HG03571 (cell line): ENCODE data around the gene CACNG1.

Experiments used
- ATAC-seq: cut with Tn5 transposase; IDR thresholded peaks from one replicate; pipeline ENCODE4 v1.9.1; 2021; ENCODE audit not compliant: unreplicated experiment

CACNG1 gene

GRCh38 chr17:67050471-67051154 is 6.3 kb downstream of the CACNG1 start:
- no peak for ATAC-seq

- ATAC-seq: no peak
Observed at GRCh38 chr17:67051155-67051538, 6.8 kb downstream of the CACNG1 start.

- ATAC-seq: no peak
Observed at GRCh38 chr17:67051837-67052236, 7.5 kb downstream of the CACNG1 start.

GRCh38 chr17:67052720-67053437 is 8.5 kb downstream of the CACNG1 start:
- no peak for ATAC-seq

GRCh38 chr17:67053438-67054000 is 9.2 kb downstream of the CACNG1 start:
- no peak for ATAC-seq

- no peak for ATAC-seq
Observed at GRCh38 chr17:67054011-67054591, 9.7 kb downstream of the CACNG1 start.

- no peak for ATAC-seq
Observed at GRCh38 chr17:67054608-67055007, 10.3 kb downstream of the CACNG1 start.

- no peak for ATAC-seq
Observed at GRCh38 chr17:67055041-67055443, 10.7 kb downstream of the CACNG1 start.

GRCh38 chr17:67055811-67056745 is 11.7 kb downstream of the CACNG1 start:
- ATAC-seq: no peak

GRCh38 chr17:67056746-67057490 is 12.6 kb downstream of the CACNG1 start:
- no peak for ATAC-seq

GRCh38 chr17:67058036-67058435 is 13.7 kb downstream of the CACNG1 start:
- ATAC-seq: no peak

GRCh38 chr17:67059372-67059771 is 15.0 kb downstream of the CACNG1 start:
- ATAC-seq: no peak

GRCh38 chr17:67063141-67063540 is 18.8 kb downstream of the CACNG1 start:
- no peak for ATAC-seq

- no peak for ATAC-seq
Observed at GRCh38 chr17:67066717-67067116, 22.4 kb downstream of the CACNG1 start.

- no peak for ATAC-seq
Observed at GRCh38 chr17:67067571-67068482, 23.5 kb downstream of the CACNG1 start.

GRCh38 chr17:67068999-67069398 is 24.6 kb downstream of the CACNG1 start:
- no peak for ATAC-seq

GRCh38 chr17:67069603-67070136 is 25.3 kb downstream of the CACNG1 start:
- ATAC-seq: no peak

GRCh38 chr17:67071595-67071994 is 27.2 kb downstream of the CACNG1 start:
- no peak for ATAC-seq

- ATAC-seq: no peak
Observed at GRCh38 chr17:67072885-67073284, 28.5 kb downstream of the CACNG1 start.
